ENCODE results near the gene KIF11.
"Not testable (repeated sequence)": the region's sequence is repeated elsewhere in the genome, so short reads cannot be mapped to it uniquely, and the experiment has no call there.

The KIF11 gene

GRCh38 chr10:92592761-92593618 lies at the start of gene KIF11:
KIF11 (plus strand) TSS chr10:92593130; CDS start chr10:92593376, 246 bp downstream.
- Histone ChIP-seq H3K9me3 (ENCODE audit: low read length) (peaks cover 2% of the 10 kb centered on the region), H3K4me1 (ENCODE audit: insufficient read depth, low read length) (peaks cover 16% of the 10 kb centered on the region), H3K4me3 (ENCODE audit: low read length) (peak within 1 kb of the TSS; percentile 98), H2AFZ (ENCODE audit: low read depth, low read length) (peak within 1 kb of the TSS; percentile 98), H3K36me3 (ENCODE audit: insufficient read depth, low read length) (no peaks in the 10 kb centered on the region), H3K27me3 (ENCODE audit: insufficient read depth, low read length) (no peaks in the 10 kb centered on the region)

DNA sequence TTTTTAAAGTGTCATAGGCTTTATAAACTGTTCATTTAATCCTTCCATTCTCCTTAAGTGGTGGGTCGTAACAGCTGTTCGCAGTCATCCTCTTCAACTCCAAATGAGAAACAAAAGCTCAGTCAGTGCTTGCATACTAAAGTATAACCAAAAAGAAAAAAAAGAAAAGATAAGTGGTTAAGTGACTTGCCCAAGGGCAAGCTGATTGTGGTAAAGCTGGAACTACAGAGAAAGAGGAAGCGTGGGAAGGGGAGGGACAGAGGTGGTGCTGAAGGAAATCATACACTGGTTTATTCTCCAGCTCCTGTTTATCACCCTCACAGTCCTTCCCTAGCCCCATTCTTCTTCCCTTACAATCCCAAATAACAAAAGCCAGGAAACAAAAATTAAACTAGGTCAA lies 48.6 kb upstream of the KIF11 start:
- Histone ChIP-seq H3K27me3 (ENCODE audit: insufficient read depth, low read length) (no peaks in the 10 kb centered on the region), H2AFZ (ENCODE audit: low read depth, low read length) (no peak overlapping the region), H3K4me1 (ENCODE audit: insufficient read depth, low read length) (no peaks in the 10 kb centered on the region), H3K4me3 (ENCODE audit: low read length) (no peak overlapping the region), H3K36me3 (ENCODE audit: insufficient read depth, low read length) (no peaks in the 10 kb centered on the region), H3K9me3 (ENCODE audit: low read length) (no peaks in the 10 kb centered on the region)

DNA sequence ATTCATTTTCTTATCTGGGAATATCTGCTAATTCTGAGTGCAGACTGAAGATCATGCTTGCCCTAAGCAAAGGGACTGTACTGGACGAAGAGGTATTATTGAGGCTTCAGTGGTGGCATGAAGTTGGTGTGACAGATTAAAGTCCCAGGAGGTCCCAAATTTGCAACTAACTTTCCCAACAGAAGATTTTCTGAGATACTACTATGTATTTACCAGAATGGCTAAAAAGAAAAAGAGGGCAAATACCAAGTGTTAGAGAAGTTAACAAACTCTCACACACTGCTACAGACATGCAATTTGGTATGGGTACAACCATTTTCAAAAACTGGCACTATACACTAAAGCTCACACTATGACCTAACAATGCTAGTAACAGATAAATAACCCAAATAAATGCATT lies 47.4 kb upstream of the KIF11 start:
- no peak overlapping the region for H2AFZ ChIP-seq (ENCODE audit: low read depth, low read length)
- H3K4me1 ChIP-seq (ENCODE audit: insufficient read depth, low read length) = no peaks in the 10 kb centered on the region
- H3K27me3 ChIP-seq (ENCODE audit: insufficient read depth, low read length) = no peaks in the 10 kb centered on the region
- H3K4me3 ChIP-seq (ENCODE audit: low read length) = no peak overlapping the region
- no peaks in the 10 kb centered on the region for H3K36me3 ChIP-seq (ENCODE audit: insufficient read depth, low read length)
- H3K9me3 ChIP-seq (ENCODE audit: low read length) = no peaks in the 10 kb centered on the region

GRCh38 chr10:92547676-92548075 lies 45.3 kb upstream of the KIF11 start:
- no peaks in the 10 kb centered on the region for H3K4me1 ChIP-seq (ENCODE audit: insufficient read depth, low read length)
- no peak overlapping the region for H3K4me3 ChIP-seq (ENCODE audit: low read length)
- H3K9me3 ChIP-seq (ENCODE audit: low read length) = no peaks in the 10 kb centered on the region
- H3K36me3 ChIP-seq (ENCODE audit: insufficient read depth, low read length) = no peaks in the 10 kb centered on the region
- H3K27me3 ChIP-seq (ENCODE audit: insufficient read depth, low read length) = no peaks in the 10 kb centered on the region
- H2AFZ ChIP-seq (ENCODE audit: low read depth, low read length) = no peak overlapping the region

DNA sequence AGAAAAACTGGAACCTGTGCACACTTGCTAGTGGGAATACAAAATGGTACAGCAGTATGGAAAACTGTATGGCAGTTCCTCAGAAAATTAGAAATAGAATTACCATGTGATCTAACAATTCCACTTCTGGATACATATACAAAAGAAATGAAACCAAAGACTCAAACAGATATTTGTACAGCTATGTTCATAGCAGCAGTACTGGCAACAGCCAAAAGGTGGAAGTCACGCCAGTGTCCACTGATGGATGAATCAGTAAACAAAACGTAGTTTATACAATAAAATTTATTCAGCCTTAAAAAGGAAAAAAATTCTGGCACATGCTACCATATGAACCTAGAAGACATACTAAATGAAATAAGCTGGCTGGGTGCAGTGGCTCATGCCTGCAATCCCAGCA lies 42.0 kb upstream of the KIF11 start:
- H2AFZ ChIP-seq (ENCODE audit: low read depth, low read length) = no peak overlapping the region
- peaks cover 6% of the 10 kb centered on the region for H3K36me3 ChIP-seq (ENCODE audit: insufficient read depth, low read length)
- H3K4me1 ChIP-seq (ENCODE audit: insufficient read depth, low read length) = no peaks in the 10 kb centered on the region
- peaks cover 6% of the 10 kb centered on the region for H3K9me3 ChIP-seq (ENCODE audit: low read length)
- no peak overlapping the region for H3K4me3 ChIP-seq (ENCODE audit: low read length)
- no peaks in the 10 kb centered on the region for H3K27me3 ChIP-seq (ENCODE audit: insufficient read depth, low read length)

GRCh38 chr10:92552310-92552709 lies 40.6 kb upstream of the KIF11 start:
- H3K4me3 ChIP-seq (ENCODE audit: low read length) = no peak overlapping the region
- H3K9me3 ChIP-seq (ENCODE audit: low read length) = peaks cover 6% of the 10 kb centered on the region
- no peaks in the 10 kb centered on the region for H3K4me1 ChIP-seq (ENCODE audit: insufficient read depth, low read length)
- no peaks in the 10 kb centered on the region for H3K27me3 ChIP-seq (ENCODE audit: insufficient read depth, low read length)
- H3K36me3 ChIP-seq (ENCODE audit: insufficient read depth, low read length) = peaks cover 9% of the 10 kb centered on the region
- no peak overlapping the region for H2AFZ ChIP-seq (ENCODE audit: low read depth, low read length)

DNA sequence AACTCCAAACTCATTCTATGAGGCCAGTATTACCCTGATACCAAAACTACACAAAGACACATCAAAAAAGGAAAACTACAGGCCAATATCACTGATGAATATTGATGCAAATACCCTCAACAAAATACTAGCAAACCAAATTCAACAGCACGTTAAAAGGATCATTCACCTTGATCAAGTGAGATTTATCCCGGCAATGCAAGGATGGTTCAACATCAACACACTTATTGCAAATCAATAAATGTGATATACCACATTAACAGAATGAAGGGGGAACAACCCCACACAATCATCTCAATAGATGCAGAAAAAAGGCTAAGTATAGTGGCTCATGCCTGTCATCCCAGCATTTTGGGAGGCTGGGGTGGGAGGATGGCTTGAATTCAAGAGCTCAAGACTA lies 39.0 kb upstream of the KIF11 start:
- H3K4me1 ChIP-seq (ENCODE audit: insufficient read depth, low read length) = no peaks in the 10 kb centered on the region
- no peak overlapping the region for H2AFZ ChIP-seq (ENCODE audit: low read depth, low read length)
- no peak overlapping the region for H3K4me3 ChIP-seq (ENCODE audit: low read length)
- H3K27me3 ChIP-seq (ENCODE audit: insufficient read depth, low read length) = no peaks in the 10 kb centered on the region
- H3K9me3 ChIP-seq (ENCODE audit: low read length) = peaks cover 8% of the 10 kb centered on the region
- H3K36me3 ChIP-seq (ENCODE audit: insufficient read depth, low read length) = peaks cover 11% of the 10 kb centered on the region

DNA sequence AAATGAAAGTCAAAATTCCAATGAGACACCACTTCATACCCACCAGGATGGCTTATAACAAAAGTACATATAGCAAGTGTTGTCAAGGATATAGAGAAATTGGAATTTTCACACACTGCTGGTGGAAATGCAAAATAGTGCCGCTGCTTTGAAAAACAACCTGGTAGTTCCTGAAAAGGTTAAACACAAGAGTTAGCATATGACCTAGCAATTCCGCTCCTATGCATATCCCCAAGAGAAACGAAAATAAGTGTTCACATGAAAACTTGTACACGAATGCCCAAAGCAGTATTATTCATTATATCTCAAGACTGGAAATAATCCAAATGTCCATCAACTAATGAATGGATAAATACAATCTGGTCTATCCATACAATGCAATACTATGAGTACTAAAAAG lies 33.9 kb upstream of the KIF11 start:
- H3K27me3 ChIP-seq (ENCODE audit: insufficient read depth, low read length) = no peaks in the 10 kb centered on the region
- H2AFZ ChIP-seq (ENCODE audit: low read depth, low read length) = no peak overlapping the region
- no peak overlapping the region for H3K4me3 ChIP-seq (ENCODE audit: low read length)
- no peaks in the 10 kb centered on the region for H3K4me1 ChIP-seq (ENCODE audit: insufficient read depth, low read length)
- peaks cover 21% of the 10 kb centered on the region for H3K9me3 ChIP-seq (ENCODE audit: low read length)
- H3K36me3 ChIP-seq (ENCODE audit: insufficient read depth, low read length) = peaks cover 28% of the 10 kb centered on the region

GRCh38 chr10:92562424-92562823 lies 30.5 kb upstream of the KIF11 start:
- Histone ChIP-seq H3K27me3 (ENCODE audit: insufficient read depth, low read length) (no peaks in the 10 kb centered on the region), H3K36me3 (ENCODE audit: insufficient read depth, low read length) (peaks cover 20% of the 10 kb centered on the region), H2AFZ (ENCODE audit: low read depth, low read length) (no peak overlapping the region), H3K4me3 (ENCODE audit: low read length) (no peak overlapping the region), H3K9me3 (ENCODE audit: low read length) (peaks cover 17% of the 10 kb centered on the region), H3K4me1 (ENCODE audit: insufficient read depth, low read length) (no peaks in the 10 kb centered on the region)

- Histone ChIP-seq H3K4me1 (ENCODE audit: insufficient read depth, low read length) (peaks cover 14% of the 10 kb centered on the region), H3K4me3 (ENCODE audit: low read length) (no peak overlapping the region), H3K36me3 (ENCODE audit: insufficient read depth, low read length) (peaks cover 10% of the 10 kb centered on the region), H3K9me3 (ENCODE audit: low read length) (no peaks in the 10 kb centered on the region), H2AFZ (ENCODE audit: low read depth, low read length) (no peak overlapping the region), H3K27me3 (ENCODE audit: insufficient read depth, low read length) (no peaks in the 10 kb centered on the region)
Measured at GRCh38 chr10:92567952-92568600, 24.9 kb upstream of the KIF11 start.

DNA sequence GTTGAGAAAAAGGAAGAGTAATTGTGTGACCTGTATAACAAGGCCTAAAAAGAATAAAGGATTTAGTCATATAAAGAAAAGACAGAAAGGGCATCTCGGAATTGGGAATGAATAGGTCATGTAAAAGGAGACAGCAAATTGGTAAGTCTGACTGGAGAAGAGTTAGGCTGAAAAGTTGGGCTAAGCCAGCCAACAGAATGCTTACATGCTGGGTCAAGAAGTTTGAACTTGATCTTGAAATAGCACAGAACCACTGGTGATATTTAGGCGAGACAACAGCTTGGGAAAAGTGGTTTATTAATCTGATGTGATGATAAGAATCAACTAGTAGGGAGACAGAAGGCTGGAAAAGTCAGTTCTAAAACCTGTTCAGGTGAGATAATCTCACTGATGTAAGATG lies 23.9 kb upstream of the KIF11 start:
- Histone ChIP-seq H3K4me3 (ENCODE audit: low read length) (no peak overlapping the region), H2AFZ (ENCODE audit: low read depth, low read length) (no peak overlapping the region), H3K4me1 (ENCODE audit: insufficient read depth, low read length) (peaks cover 14% of the 10 kb centered on the region), H3K9me3 (ENCODE audit: low read length) (no peaks in the 10 kb centered on the region), H3K27me3 (ENCODE audit: insufficient read depth, low read length) (no peaks in the 10 kb centered on the region), H3K36me3 (ENCODE audit: insufficient read depth, low read length) (peaks cover 6% of the 10 kb centered on the region)

- not testable (repeated sequence) for H3K9me3 ChIP-seq (ENCODE audit: low read length); H2AFZ ChIP-seq (ENCODE audit: low read depth, low read length); H3K27me3 ChIP-seq (ENCODE audit: insufficient read depth, low read length); H3K4me3 ChIP-seq (ENCODE audit: low read length); H3K36me3 ChIP-seq (ENCODE audit: insufficient read depth, low read length)
- peaks cover 14% of the 10 kb centered on the region for H3K4me1 ChIP-seq (ENCODE audit: insufficient read depth, low read length)
Measured at GRCh38 chr10:92569663-92570062, 23.3 kb upstream of the KIF11 start.

- no peaks in the 10 kb centered on the region for H3K27me3 ChIP-seq (ENCODE audit: insufficient read depth, low read length)
- H2AFZ ChIP-seq (ENCODE audit: low read depth, low read length) = no peak overlapping the region
- no peak overlapping the region for H3K4me3 ChIP-seq (ENCODE audit: low read length)
- H3K9me3 ChIP-seq (ENCODE audit: low read length) = no peaks in the 10 kb centered on the region
- H3K4me1 ChIP-seq (ENCODE audit: insufficient read depth, low read length) = peaks cover 14% of the 10 kb centered on the region
- H3K36me3 ChIP-seq (ENCODE audit: insufficient read depth, low read length) = peaks cover 5% of the 10 kb centered on the region
Measured at GRCh38 chr10:92571649-92572048, 21.3 kb upstream of the KIF11 start.
